Measurements from ENCODE around the gene SLX4. TPM values are rescaled to one million over a fixed set of nuclear protein-coding genes. Genes with fewer than 3 reads are reported as not detected.

The SLX4 gene
- total RNA-seq, 4 donors from 2014 or later, result 1.2 to 6.2 (median 4.8) TPM

GRCh38 chr16:3576211-3576610 is 35.2 kb downstream of the SLX4 start:
- intact Hi-C loops (cut with DNase I; ENCODE audit: low total_unique reads), result no loop called here

GRCh38 chr16:3575491-3575890 is 35.9 kb downstream of the SLX4 start:
- Histone ChIP-seq H3K4me3 (no peak overlapping the region), H3K4me1 (no peaks in the 10 kb centered on the region), H3K9me3 (no peaks in the 10 kb centered on the region), H3K27me3 (no peaks in the 10 kb centered on the region), H3K27ac (no peak overlapping the region), H3K36me3 (no peaks in the 10 kb centered on the region)
- intact Hi-C loops (cut with DNase I; ENCODE audit: low total_unique reads), result no loop called here
- no peak for DNase-seq
- TF ChIP-seq POLR2A (IDR thresholded peaks at IDR 0.05) (no peak), CTCF (IDR thresholded peaks at IDR 0.05) (no peak)

More at GRCh38 chr16:3576211-3576610, 35.2 kb downstream of the SLX4 start:
- Histone ChIP-seq H3K36me3 (no peaks in the 10 kb centered on the region), H3K9me3 (no peaks in the 10 kb centered on the region), H3K27me3 (no peaks in the 10 kb centered on the region), H3K4me1 (no peaks in the 10 kb centered on the region), H3K4me3 (no peak overlapping the region), H3K27ac (no peak overlapping the region)
- no peak for TF ChIP-seq CTCF (IDR thresholded peaks at IDR 0.05)
- no peak for TF ChIP-seq POLR2A (IDR thresholded peaks at IDR 0.05)
- no peak for DNase-seq

- Histone ChIP-seq H3K4me1 (no peaks in the 10 kb centered on the region), H3K36me3 (no peaks in the 10 kb centered on the region), H3K4me3 (no peak overlapping the region), H3K9me3 (no peaks in the 10 kb centered on the region), H3K27ac (no peak overlapping the region), H3K27me3 (no peaks in the 10 kb centered on the region)
- intact Hi-C loops (cut with DNase I; ENCODE audit: low total_unique reads), result no loop called here
- no peak for DNase-seq
- no peak for TF ChIP-seq CTCF (IDR thresholded peaks at IDR 0.05)
- TF ChIP-seq POLR2A (IDR thresholded peaks at IDR 0.05), result no peak
These were observed 37.2 kb downstream of the SLX4 start for GRCh38 chr16:3574195-3574594.

GRCh38 chr16:3573146-3573815 is 38.1 kb downstream of the SLX4 start:
- no peak overlapping the region for H3K4me3 ChIP-seq
- intact Hi-C loops (cut with DNase I; ENCODE audit: low total_unique reads), result no loop called here

More at GRCh38 chr16:3573146-3573815, 38.1 kb downstream of the SLX4 start:
- H3K36me3 ChIP-seq, result no peaks in the 10 kb centered on the region
- no peak for DNase-seq
- no peak overlapping the region for H3K27ac ChIP-seq
- TF ChIP-seq CTCF (IDR thresholded peaks at IDR 0.05), result no peak
- no peaks in the 10 kb centered on the region for H3K4me1 ChIP-seq
- no peaks in the 10 kb centered on the region for H3K9me3 ChIP-seq
- no peaks in the 10 kb centered on the region for H3K27me3 ChIP-seq
